ENCODE data around the gene OPRL1. TPM values are rescaled to one million over a fixed set of nuclear protein-coding genes. Genes with fewer than 3 reads are reported as not detected.
"Not testable (repeated sequence)": the region's sequence is repeated elsewhere in the genome, so short reads cannot be mapped to it uniquely, and the experiment has no call there.

Gene OPRL1
- total RNA-seq, 4 donors from 2014 or later = 0.34 to 0.91 (median 0.76) TPM; not detected in 1

- WGBS, 2 donors = 65 to 90% methylated on average over 11 of the region's 17 CpGs
- Histone ChIP-seq H3K27ac (no peak overlapping the region), H3K4me3 (no peak overlapping the region), H3K4me1 (peaks cover 0 to 10% (median 4%) of the 10 kb centered on the region in 3 donors), H3K9me3 (no peaks in the 10 kb centered on the region), H3K27me3 (peaks cover 0 to 18% (median 0%) of the 10 kb centered on the region in 4 donors), H3K36me3 (no peaks in the 10 kb centered on the region)
- intact Hi-C loops (cut with DNase I) = no loop called here
- TF ChIP-seq CTCF (IDR thresholded peaks at IDR 0.05) = no peak
- TF ChIP-seq POLR2A (IDR thresholded peaks at IDR 0.05) = no peak
- no peak for DNase-seq
These were observed 36.9 kb downstream of the OPRL1 start for GRCh38 chr20:64116541-64117431.

DNA sequence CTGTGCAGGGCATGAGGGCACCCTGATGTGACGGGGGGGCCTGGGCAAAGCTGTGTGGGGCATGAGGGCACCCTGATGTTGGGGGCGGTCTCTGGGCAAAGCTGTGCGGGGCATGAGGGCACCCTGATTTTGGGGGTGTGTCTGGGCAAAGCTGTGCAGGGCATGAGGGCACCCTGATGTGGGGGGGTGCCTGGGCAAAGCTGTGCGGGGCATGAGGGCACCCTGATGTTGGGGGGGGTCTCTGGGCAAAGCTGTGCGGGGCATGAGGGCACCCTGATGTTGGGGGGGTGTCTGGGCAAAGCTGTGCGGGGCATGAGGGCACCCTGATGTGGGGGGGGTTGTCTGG lies 37.5 kb downstream of the OPRL1 start:
- H3K27ac ChIP-seq; DNase-seq; intact Hi-C loops (cut with DNase I); H3K4me3 ChIP-seq; H3K4me1 ChIP-seq; H3K36me3 ChIP-seq; H3K9me3 ChIP-seq: not testable (repeated sequence)
- H3K27me3 ChIP-seq = peaks cover 0 to 23% (median 0%) of the 10 kb centered on the region in 4 donors
- no CpG with 5 or more reads among the region's 6 CpGs for WGBS, 2 donors

DNA sequence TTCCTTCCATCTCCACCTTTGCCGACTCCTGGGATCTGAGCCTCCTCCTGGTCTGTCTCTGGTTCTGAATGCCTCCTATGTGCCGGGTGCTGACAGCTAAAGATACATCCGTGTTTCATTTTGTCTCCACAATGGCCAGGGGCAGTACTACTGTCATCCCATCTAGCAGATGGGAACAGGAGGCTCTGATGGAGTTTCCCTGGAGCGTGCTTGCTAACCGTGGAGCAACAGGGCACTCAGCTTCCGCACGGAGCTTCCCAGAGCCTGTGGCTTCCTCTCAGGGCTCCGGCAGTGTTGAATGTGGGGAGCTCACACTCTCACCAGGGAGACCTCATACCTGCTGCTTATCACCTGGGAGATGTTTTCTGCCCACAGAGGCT lies 39.4 kb downstream of the OPRL1 start:
- Histone ChIP-seq H3K4me1 (peaks cover 0 to 10% (median 4%) of the 10 kb centered on the region in 3 donors), H3K27ac (no peak overlapping the region), H3K36me3 (no peaks in the 10 kb centered on the region), H3K4me3 (no peak overlapping the region), H3K9me3 (no peaks in the 10 kb centered on the region), H3K27me3 (peaks cover 0 to 39% (median 0%) of the 10 kb centered on the region in 4 donors)
- TF ChIP-seq POLR2A (IDR thresholded peaks at IDR 0.05) (no peak), CTCF (IDR thresholded peaks at IDR 0.05) (no peak)
- no peak for DNase-seq
- intact Hi-C loops (cut with DNase I) = no loop called here
- 82 to 86% methylated on average over 7 of the region's 8 CpGs for WGBS, 2 donors

DNA sequence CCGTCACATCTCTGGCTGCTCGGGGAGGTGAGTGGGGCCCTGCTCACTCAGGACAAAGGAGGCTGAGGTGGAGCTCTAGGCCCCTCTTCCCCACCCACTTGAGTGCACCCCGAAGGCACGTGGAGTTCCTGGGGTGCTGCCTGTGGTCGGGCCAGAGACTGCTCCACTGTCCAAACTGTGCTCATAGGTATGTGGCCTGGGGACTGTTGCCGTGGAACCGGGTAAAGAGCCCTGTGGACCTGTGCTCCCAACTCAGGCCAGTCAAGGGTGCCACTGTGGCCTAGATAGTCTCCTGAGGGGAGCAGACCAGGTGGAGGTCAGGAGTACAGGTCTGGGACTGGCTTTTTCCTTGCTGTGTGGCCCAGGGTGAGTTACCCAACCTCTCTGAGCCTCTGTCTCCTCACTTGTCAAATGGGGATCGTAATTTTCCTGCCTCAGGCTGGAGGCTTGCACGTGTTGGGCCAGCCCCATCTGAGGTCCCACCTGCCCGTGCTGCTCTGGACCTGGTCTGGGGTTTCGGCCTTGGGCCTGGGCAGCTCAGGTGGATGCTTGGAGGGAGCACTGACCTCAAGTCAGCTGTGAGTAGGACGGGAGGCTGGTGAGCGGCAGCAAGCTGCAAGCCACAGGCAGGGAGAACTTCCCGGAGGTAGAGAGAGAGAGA lies 39.9 kb downstream of the OPRL1 start:
- Histone ChIP-seq H3K36me3 (no peaks in the 10 kb centered on the region), H3K27me3 (peaks cover 0 to 44% (median 0%) of the 10 kb centered on the region in 4 donors), H3K4me1 (peaks cover 0 to 10% (median 4%) of the 10 kb centered on the region in 3 donors), H3K9me3 (no peaks in the 10 kb centered on the region), H3K27ac (no peak overlapping the region), H3K4me3 (peak overlapping the region in 2 of 4 donors; percentile 21 to 49)
- DNase-seq = no peak
- TF ChIP-seq POLR2A (IDR thresholded peaks at IDR 0.05) (no peak), CTCF (IDR thresholded peaks at IDR 0.05) (no peak)
- intact Hi-C loops (cut with DNase I) = no loop called here
- WGBS, 2 donors = 40 to 80% methylated on average over 1 to 3 of the region's 14 CpGs

- no peak for DNase-seq
- Histone ChIP-seq H3K4me1 (peaks cover 0 to 10% (median 4%) of the 10 kb centered on the region in 3 donors), H3K9me3 (no peaks in the 10 kb centered on the region), H3K4me3 (no peak overlapping the region), H3K27me3 (peaks cover 0 to 49% (median 0%) of the 10 kb centered on the region in 4 donors), H3K36me3 (no peaks in the 10 kb centered on the region), H3K27ac (no peak overlapping the region)
- WGBS, 2 donors = 69 to 85% methylated on average over 8 to 11 of the region's 12 CpGs
- TF ChIP-seq CTCF (IDR thresholded peaks at IDR 0.05) (no peak), POLR2A (IDR thresholded peaks at IDR 0.05) (no peak)
- intact Hi-C loops (cut with DNase I) = no loop called here
These were observed 41.7 kb downstream of the OPRL1 start for GRCh38 chr20:64121586-64121985.

GRCh38 chr20:64122927-64123326 lies 43.0 kb downstream of the OPRL1 start:
- H3K9me3 ChIP-seq; intact Hi-C loops (cut with DNase I); DNase-seq; H3K36me3 ChIP-seq; H3K4me3 ChIP-seq; H3K27ac ChIP-seq; H3K4me1 ChIP-seq: not testable (repeated sequence)
- WGBS, 2 donors = 76 to 78% methylated on average over 11 of the region's 11 CpGs
- peaks cover 0 to 52% (median 0%) of the 10 kb centered on the region in 4 donors for H3K27me3 ChIP-seq

GRCh38 chr20:64123517-64123916 lies 43.6 kb downstream of the OPRL1 start:
- H3K9me3 ChIP-seq; intact Hi-C loops (cut with DNase I); DNase-seq; H3K4me1 ChIP-seq; H3K36me3 ChIP-seq; H3K4me3 ChIP-seq; H3K27ac ChIP-seq: not testable (repeated sequence)
- 78 to 81% methylated on average over 11 of the region's 11 CpGs for WGBS, 2 donors
- H3K27me3 ChIP-seq = peaks cover 0 to 58% (median 0%) of the 10 kb centered on the region in 4 donors

Measured in esophagus squamous epithelium (tissue), 5 donors.